Left hindlimb (tissue), 1 donor: Measurements from ENCODE around the gene PHLPP1.
"Not testable (repeated sequence)": the region's sequence is repeated elsewhere in the genome, so short reads cannot be mapped to it uniquely, and the experiment has no call there.

ENCODE experiments used
- DNase-seq: peaks from one replicate; pipeline ENCODE4 v3.0.0-alpha.2; 2018

PHLPP1 gene

GRCh38 chr18:62899534-62899933, 184.2 kb downstream of the PHLPP1 start:
- no peak for DNase-seq

- DNase-seq, result no peak
Measured at GRCh38 chr18:62900132-62900883, 185.0 kb downstream of the PHLPP1 start.

GRCh38 chr18:62902776-62903175, 187.4 kb downstream of the PHLPP1 start:
- DNase-seq, result no peak

GRCh38 chr18:62904396-62905285, 189.3 kb downstream of the PHLPP1 start:
- DNase-seq, result no peak

- DNase-seq, result no peak
Measured at GRCh38 chr18:62912885-62913284, 197.5 kb downstream of the PHLPP1 start.

GRCh38 chr18:62913824-62914223, 198.5 kb downstream of the PHLPP1 start:
- DNase-seq, result not testable (repeated sequence)

- DNase-seq, result no peak
Measured at GRCh38 chr18:62914871-62915392, 199.6 kb downstream of the PHLPP1 start.

- DNase-seq, result no peak
Measured at GRCh38 chr18:62918361-62918760, 203.0 kb downstream of the PHLPP1 start.

- DNase-seq, result no peak
Measured at GRCh38 chr18:62919109-62919838, 203.9 kb downstream of the PHLPP1 start.

GRCh38 chr18:62925031-62925688, 209.8 kb downstream of the PHLPP1 start:
- no peak for DNase-seq

GRCh38 chr18:62928326-62928725, 213.0 kb downstream of the PHLPP1 start:
- DNase-seq, result no peak

GRCh38 chr18:62933261-62933887, 218.0 kb downstream of the PHLPP1 start:
- no peak for DNase-seq

GRCh38 chr18:62935994-62936393, 220.7 kb downstream of the PHLPP1 start:
- DNase-seq, result no peak

GRCh38 chr18:62937065-62937464, 221.7 kb downstream of the PHLPP1 start:
- DNase-seq, result no peak

GRCh38 chr18:62938006-62938405, 222.7 kb downstream of the PHLPP1 start:
- DNase-seq, result no peak

- no peak for DNase-seq
Measured at GRCh38 chr18:62938487-62938886, 223.1 kb downstream of the PHLPP1 start.

- no peak for DNase-seq
Measured at GRCh38 chr18:62939433-62939832, 224.1 kb downstream of the PHLPP1 start.

GRCh38 chr18:62939926-62940325, 224.6 kb downstream of the PHLPP1 start:
- DNase-seq, result no peak

- DNase-seq, result no peak
Measured at GRCh38 chr18:62942578-62942977, 227.2 kb downstream of the PHLPP1 start.

- no peak for DNase-seq
Measured at GRCh38 chr18:62944454-62944853, 229.1 kb downstream of the PHLPP1 start.

- DNase-seq, result no peak
Measured at GRCh38 chr18:62948788-62949187, 233.4 kb downstream of the PHLPP1 start.

- DNase-seq, result no peak
Measured at GRCh38 chr18:62950246-62950645, 234.9 kb downstream of the PHLPP1 start.
